Transverse colon (tissue), 4 donors: Measurements from ENCODE around the gene DENND2A. TPM values are rescaled to one million over a fixed set of nuclear protein-coding genes. Genes with fewer than 3 reads are reported as not detected.
"Not testable (repeated sequence)": the region's sequence is repeated elsewhere in the genome, so short reads cannot be mapped to it uniquely, and the experiment has no call there.

Experiments used
- DNase-seq: peaks from one replicate; pipeline ENCODE4 v3.0.0-alpha.2; 2019
- H3K27ac ChIP-seq, 4 donors: fragments of 200-600 bp; sonication (generic); 2 replicates each; pipeline ENCODE4 v1.5.1; 2016 to 2018; ENCODE audit warnings: inconsistent platforms in 4 of 4
- H3K27me3 ChIP-seq: fragments of 200-600 bp; sonication (generic); 2 replicates; pipeline ENCODE4 v1.5.1; 2017; ENCODE audit warnings: inconsistent platforms
- H3K36me3 ChIP-seq, 4 donors: fragments of 200-600 bp; sonication (generic); 2 replicates each; pipeline ENCODE4 v1.5.1; 2017 to 2019; ENCODE audit warnings: inconsistent platforms in 4 of 4
- H3K4me1 ChIP-seq, 4 donors: fragments of 200-600 bp; sonication (generic); 2 replicates each; pipeline ENCODE4 v1.5.1; 2017 to 2020; ENCODE audit warnings: inconsistent platforms in 4 of 4
- H3K4me3 ChIP-seq, 4 donors: fragments of 200-600 bp; sonication (generic); 1 replicate in 1 of 4; 2 replicates in 3 of 4; pipeline versions ENCODE4 v1.5.1 to v1.6.1; 2017 to 2019; ENCODE audit warnings: inconsistent platforms in 4 of 4
- H3K9me3 ChIP-seq, 2 donors: fragments of 200-600 bp; sonication (generic); 2 replicates each; pipeline ENCODE4 v1.5.1; 2017 to 2019; ENCODE audit warnings: inconsistent platforms in 2 of 2
- EP300 ChIP-seq: sonication (generic); formaldehyde crosslinking; IDR thresholded peaks from one replicate; pipeline ENCODE4 v1.6.1; 2017; ENCODE audit warnings: antibody characterized with exemption, low read depth
- POLR2A ChIP-seq: fragments of 450-650 bp; IDR thresholded peaks from one replicate; pipeline ENCODE4 v1.6.1; 2016; ENCODE audit warnings: antibody characterized with exemption, mild to moderate bottlenecking, moderate library complexity
- POLR2AphosphoS5 ChIP-seq, 3 donors: sonication (generic); formaldehyde crosslinking; IDR thresholded peaks; one replicate each; pipeline ENCODE4 v1.6.1; 2016; ENCODE audit warnings: antibody characterized with exemption in 3 of 3
- WGBS, 2 donors: methylation state at CpG; one replicate each; pipeline ENCODE4 v1.1.5; 2018; ENCODE audit warnings: low coverage in 1 of 2; 5-methylcytosine and 5-hydroxymethylcytosine counted together
- in situ Hi-C, 4 donors: fragments of 200-750 bp; cut with MboI; loops; one replicate each; pipeline versions ENCODE4 v1.15.0 to v1.15.1; 2017; ENCODE audit warnings: low sequenced_read_pairs in 3 of 4, low pct_ligation_motif_present in 1 of 4, low pct_unique_long_range_greater_than_20kb in 1 of 4
- intact Hi-C: fragments of 100-400 bp; cut with DNase I; formaldehyde crosslinking; loops from one replicate; pipeline ENCODE4 v1.15.1; 2023; ENCODE audit warnings: low total_unique reads
- total RNA-seq, 4 donors: library from RNA; depleted of rRNA; stranded (reverse); fragments of >200 nt; gene quantifications; one replicate each; pipeline ENCODE4 v1.1.0, GENCODE V29; 2016
- TF ChIP-seq, protein P1 (sequence below), 5 experiments: fragments of 200-600 bp in 3 of 5; fragments of 450-650 bp in 2 of 5; sonication (generic) in 3 of 5; IDR thresholded peaks; 1 replicate in 2 of 5; 2 replicates in 3 of 5; pipeline ENCODE4 v1.5.1; 2016 to 2017; ENCODE audit warnings: antibody characterized with exemption in 5 of 5, inconsistent platforms in 3 of 5, mild to moderate bottlenecking in 2 of 5, moderate library complexity in 1 of 5

The DENND2A gene
- total RNA-seq, 4 donors from 2014 or later = 4.1 to 19.9 (median 7.1) TPM

- Histone ChIP-seq H3K27me3 (no peaks in the 10 kb centered on the region), H3K4me3 (no peak overlapping the region), H3K36me3 (no peaks in the 10 kb centered on the region), H3K9me3 (no peaks in the 10 kb centered on the region), H3K4me1 (peaks cover 0 to 14% (median 3%) of the 10 kb centered on the region in 4 donors), H3K27ac (no peak overlapping the region)
- WGBS, 2 donors = 17 to 51% methylated on average over 1 of the region's 1 CpG
- DNase-seq = no peak
- in situ Hi-C loops (no loop called here), intact Hi-C loops (no loop called here)
- TF ChIP-seq POLR2A (no peak), EP300 (no peak), POLR2AphosphoS5 (IDR thresholded peaks at IDR 0.05) (no peak)
- TF ChIP-seq, protein P1, sequence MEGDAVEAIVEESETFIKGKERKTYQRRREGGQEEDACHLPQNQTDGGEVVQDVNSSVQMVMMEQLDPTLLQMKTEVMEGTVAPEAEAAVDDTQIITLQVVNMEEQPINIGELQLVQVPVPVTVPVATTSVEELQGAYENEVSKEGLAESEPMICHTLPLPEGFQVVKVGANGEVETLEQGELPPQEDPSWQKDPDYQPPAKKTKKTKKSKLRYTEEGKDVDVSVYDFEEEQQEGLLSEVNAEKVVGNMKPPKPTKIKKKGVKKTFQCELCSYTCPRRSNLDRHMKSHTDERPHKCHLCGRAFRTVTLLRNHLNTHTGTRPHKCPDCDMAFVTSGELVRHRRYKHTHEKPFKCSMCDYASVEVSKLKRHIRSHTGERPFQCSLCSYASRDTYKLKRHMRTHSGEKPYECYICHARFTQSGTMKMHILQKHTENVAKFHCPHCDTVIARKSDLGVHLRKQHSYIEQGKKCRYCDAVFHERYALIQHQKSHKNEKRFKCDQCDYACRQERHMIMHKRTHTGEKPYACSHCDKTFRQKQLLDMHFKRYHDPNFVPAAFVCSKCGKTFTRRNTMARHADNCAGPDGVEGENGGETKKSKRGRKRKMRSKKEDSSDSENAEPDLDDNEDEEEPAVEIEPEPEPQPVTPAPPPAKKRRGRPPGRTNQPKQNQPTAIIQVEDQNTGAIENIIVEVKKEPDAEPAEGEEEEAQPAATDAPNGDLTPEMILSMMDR (IDR thresholded peaks at IDR 0.05) = no peak
Measured at GRCh38 chr7:140576589-140576988, 64.0 kb downstream of the DENND2A start.

DNA sequence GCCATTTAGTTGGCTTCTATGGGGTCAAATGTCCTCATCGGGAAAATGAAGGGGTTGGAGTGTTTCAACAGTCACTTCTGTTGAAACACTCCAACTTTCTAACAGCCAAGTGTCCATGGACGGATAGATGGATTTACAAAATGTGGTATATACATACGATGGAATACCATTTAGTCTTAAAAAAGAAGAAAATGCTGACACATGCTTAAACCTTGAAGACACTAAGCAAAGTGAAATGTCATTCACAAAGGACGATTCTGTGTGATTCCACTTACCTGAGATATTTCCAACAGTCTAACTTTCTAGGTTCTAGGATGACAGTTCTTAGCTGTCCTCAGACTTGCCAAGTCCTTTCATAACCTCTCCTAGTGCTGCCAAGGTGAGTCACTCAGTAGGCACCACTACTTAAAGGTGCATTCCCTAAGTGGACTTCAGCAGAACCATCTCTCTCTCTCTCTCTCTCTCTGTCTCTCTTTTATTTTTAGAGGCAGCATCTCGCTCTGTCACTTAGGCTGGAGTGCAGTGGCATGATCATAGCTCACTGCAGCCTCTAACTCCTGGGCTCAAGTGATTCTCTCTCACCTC, 69.0 kb downstream of the DENND2A start:
- in situ Hi-C loops = no loop called here

GRCh38 chr7:140570120-140570519, 70.5 kb downstream of the DENND2A start:
- peaks cover 0 to 13% (median 4%) of the 10 kb centered on the region in 4 donors for H3K4me1 ChIP-seq
- intact Hi-C loops (no loop called here), in situ Hi-C loops (no loop called here)
- TF ChIP-seq POLR2A (no peak), EP300 (no peak)
- TF ChIP-seq, protein P1 (IDR thresholded peaks at IDR 0.05) = no peak
- no peaks in the 10 kb centered on the region for H3K27me3 ChIP-seq
- H3K36me3 ChIP-seq = no peaks in the 10 kb centered on the region
- WGBS, 2 donors = 59 to 83% methylated on average over 2 to 10 of the region's 10 CpGs
- H3K9me3 ChIP-seq = no peaks in the 10 kb centered on the region
- DNase-seq = no peak
- no peak overlapping the region for H3K27ac ChIP-seq
- H3K4me3 ChIP-seq = no peak overlapping the region

More for the DNA sequence above, 69.0 kb downstream of the DENND2A start:
- no peaks in the 10 kb centered on the region for H3K9me3 ChIP-seq
- TF ChIP-seq EP300 (no peak), POLR2AphosphoS5 (IDR thresholded peaks at IDR 0.05) (no peak), POLR2A (no peak)
- TF ChIP-seq, protein P1 (IDR thresholded peaks at IDR 0.05) = no peak
- peaks cover 3 to 19% (median 5%) of the 10 kb centered on the region in 4 donors for H3K4me1 ChIP-seq
- H3K4me3 ChIP-seq = no peak overlapping the region
- WGBS, 2 donors = 90 to 92% methylated on average over 4 to 5 of the region's 5 CpGs
- H3K27ac ChIP-seq = no peak overlapping the region
- no peaks in the 10 kb centered on the region for H3K36me3 ChIP-seq
- intact Hi-C loops = no loop called here
- DNase-seq = no peak
- H3K27me3 ChIP-seq = no peaks in the 10 kb centered on the region

DNA sequence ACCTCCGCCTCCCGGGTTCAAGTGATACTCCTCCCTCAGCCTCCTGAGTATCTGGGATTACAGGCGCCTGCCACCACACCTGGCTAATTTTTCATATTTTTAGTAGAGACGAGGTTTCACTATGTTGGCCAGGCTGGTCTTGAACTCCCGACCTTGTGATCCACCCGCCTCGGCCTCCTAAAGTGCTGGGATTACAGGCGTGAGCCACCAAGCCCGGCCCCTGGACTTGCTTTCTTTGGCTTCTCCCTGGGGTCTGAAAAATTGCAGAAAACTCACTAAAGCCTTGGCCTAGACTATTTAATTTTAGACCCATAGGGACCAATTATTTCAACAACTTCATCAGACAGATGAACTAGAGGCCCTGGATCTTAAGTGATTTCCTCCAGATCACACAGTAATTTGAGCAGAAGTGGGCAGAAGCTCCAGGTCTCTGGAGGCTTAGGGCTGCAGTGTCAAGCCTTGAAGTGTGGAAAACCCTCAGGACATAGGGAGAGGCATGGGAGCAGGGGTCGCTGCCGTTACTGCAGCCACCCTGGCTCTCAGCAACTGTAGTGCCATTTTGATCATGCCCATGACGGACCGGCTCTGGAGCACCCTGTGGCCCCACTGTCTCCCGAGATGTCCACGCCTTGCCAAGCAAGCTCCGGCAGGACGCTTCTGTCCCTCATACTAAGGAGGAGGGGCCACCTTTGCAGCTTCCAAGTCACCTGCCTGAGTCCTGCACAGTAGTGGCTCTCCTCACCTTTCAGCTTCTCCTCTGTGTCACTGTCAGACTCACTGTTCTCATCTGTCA, 72.4 kb downstream of the DENND2A start:
- peaks cover 0 to 13% (median 4%) of the 10 kb centered on the region in 4 donors for H3K4me1 ChIP-seq
- in situ Hi-C loops (no loop called here), intact Hi-C loops (loop anchor here (5.0 kb wide), 1 partner anchor 901 kb away; no protein-coding TSS in a partner anchor)
- TF ChIP-seq EP300 = no peak
- no peak for DNase-seq
- no peaks in the 10 kb centered on the region for H3K27me3 ChIP-seq
- H3K9me3 ChIP-seq = no peaks in the 10 kb centered on the region
- H3K4me3 ChIP-seq = no peak overlapping the region
- H3K36me3 ChIP-seq = no peaks in the 10 kb centered on the region
- WGBS, 2 donors = 83% methylated on average over 17 of the region's 17 CpGs; no CpG with 5 or more reads in 1 of the 2 donors
- peak overlapping the region in 3 of 4 donors; percentile 66 to 78 (median 71) for H3K27ac ChIP-seq

DNA sequence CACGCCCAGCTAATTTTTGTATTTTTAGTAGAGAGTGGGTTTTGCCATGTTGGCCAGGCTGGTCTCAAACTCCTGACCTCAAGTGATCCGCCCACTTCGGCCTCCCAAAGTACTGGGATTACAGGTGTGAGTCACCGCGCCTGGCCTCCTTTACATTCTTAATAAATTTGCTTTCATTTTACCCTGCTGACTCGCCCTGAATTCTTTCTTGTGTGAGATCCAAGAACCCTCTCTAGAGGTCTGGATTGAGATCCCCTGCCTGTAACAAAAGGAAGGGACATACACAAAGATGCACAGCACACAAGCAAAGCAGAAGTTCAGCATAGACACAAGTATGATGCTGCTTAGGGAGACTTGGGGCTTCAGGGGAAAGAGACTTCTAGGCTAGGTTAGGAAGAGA, 74.4 kb downstream of the DENND2A start:
- DNase-seq, H3K27me3 ChIP-seq, H3K9me3 ChIP-seq, H3K4me3 ChIP-seq, H3K36me3 ChIP-seq, in situ Hi-C loops: not testable (repeated sequence)
- WGBS, 2 donors = 66 to 69% methylated on average over 4 to 6 of the region's 6 CpGs
- intact Hi-C loops = loop anchor here (5.0 kb wide), 1 partner anchor 899 kb away; no protein-coding TSS in a partner anchor
- Histone ChIP-seq H3K27ac (peak overlapping the region in 2 of 4 donors; percentile 71 to 78), H3K4me1 (peaks cover 0 to 13% (median 4%) of the 10 kb centered on the region in 4 donors)

GRCh38 chr7:140565761-140566160, 74.9 kb downstream of the DENND2A start:
- H3K27me3 ChIP-seq, DNase-seq, H3K36me3 ChIP-seq, H3K9me3 ChIP-seq, in situ Hi-C loops, H3K4me3 ChIP-seq, H3K27ac ChIP-seq: not testable (repeated sequence)
- peaks cover 0 to 13% (median 4%) of the 10 kb centered on the region in 4 donors for H3K4me1 ChIP-seq
- WGBS, 2 donors = 80 to 84% methylated on average over 3 to 5 of the region's 5 CpGs
- intact Hi-C loops = loop anchor here (5.0 kb wide), 1 partner anchor 898 kb away; no protein-coding TSS in a partner anchor
